Breast epithelium (tissue), 4 donors: ENCODE results near the gene CDH4. TPM values are rescaled to one million over a fixed set of nuclear protein-coding genes. Genes with fewer than 3 reads are reported as not detected.

Experiments
- DNase-seq, 2 donors: peaks; one replicate each; pipeline ENCODE4 v3.0.0-alpha.2; 2019; ENCODE audit warnings: low spot score in 2 of 2
- H3K27ac ChIP-seq, 2 donors: fragments of 200-600 bp; sonication (generic) in 1 of 2; one replicate each; pipeline ENCODE4 v1.5.1; 2016 to 2019; ENCODE audit warnings: mild to moderate bottlenecking in 1 of 2
- H3K27me3 ChIP-seq, 2 donors: fragments of 200-600 bp; sonication (generic) in 1 of 2; one replicate each; pipeline versions ENCODE4 v1.5.1 to v1.6.0; 2017 to 2019; ENCODE audit warnings: control low read depth in 1 of 2, mild to moderate bottlenecking in 1 of 2
- H3K36me3 ChIP-seq: fragments of 200-600 bp; one replicate; pipeline ENCODE4 v1.5.1; 2019
- H3K4me1 ChIP-seq, 2 donors: fragments of 200-600 bp; sonication (generic); one replicate each; pipeline ENCODE4 v1.5.1; 2016 to 2019; ENCODE audit warnings: control low read depth in 1 of 2
- H3K4me3 ChIP-seq, 3 donors: fragments of 200-600 bp; sonication (generic); 1 replicate in 2 of 3; 2 replicates in 1 of 3; pipeline ENCODE4 v1.5.1; 2016 to 2019; ENCODE audit warnings: mild to moderate bottlenecking in 3 of 3, moderate library complexity in 2 of 3
- H3K9me3 ChIP-seq, 2 donors: fragments of 200-600 bp; sonication (generic) in 1 of 2; one replicate each; pipeline ENCODE4 v1.5.1; 2016 to 2019; ENCODE audit warnings: control low read depth in 1 of 2
- CTCF ChIP-seq, 3 donors: fragments of 450-650 bp; IDR thresholded peaks; one replicate each; pipeline ENCODE4 v1.5.1; 2016 to 2017; ENCODE audit warnings: antibody characterized with exemption in 3 of 3, mild to moderate bottlenecking in 3 of 3, moderate library complexity in 3 of 3
- POLR2A ChIP-seq: fragments of 450-650 bp; IDR thresholded peaks from one replicate; pipeline ENCODE4 v1.6.1; 2016; ENCODE audit warnings: antibody characterized with exemption, mild to moderate bottlenecking, moderate library complexity
- POLR2AphosphoS5 ChIP-seq, 3 donors: sonication (generic); formaldehyde crosslinking; IDR thresholded peaks; one replicate each; pipeline ENCODE4 v1.6.1; 2017; ENCODE audit warnings: antibody characterized with exemption in 3 of 3
- intact Hi-C: fragments of 100-400 bp; cut with DNase I; formaldehyde crosslinking; loops from one replicate; pipeline ENCODE4 v1.15.1; 2023; ENCODE audit warnings: low total_unique reads
- total RNA-seq, 3 donors: library from RNA; depleted of rRNA; stranded (reverse); fragments of >200 nt; gene quantifications; one replicate each; pipeline ENCODE4 v1.1.0, GENCODE V29; 2016

CDH4 gene
- total RNA-seq, 3 donors from 2014 or later = under 0.01 TPM; not detected in 2

- H3K36me3 ChIP-seq = no peaks in the 10 kb centered on the region
- no peaks in the 10 kb centered on the region for H3K4me1 ChIP-seq
- no peak overlapping the region for H3K4me3 ChIP-seq
- peaks cover 0 to 39% of the 10 kb centered on the region in 2 donors for H3K27me3 ChIP-seq
- no peak for TF ChIP-seq POLR2A
- TF ChIP-seq POLR2AphosphoS5 (IDR thresholded peaks at IDR 0.05) = no peak
- no peak for TF ChIP-seq CTCF (IDR thresholded peaks at IDR 0.05)
- intact Hi-C loops = no loop called here
- no peak for DNase-seq
- H3K9me3 ChIP-seq = no peaks in the 10 kb centered on the region
- H3K27ac ChIP-seq = no peak overlapping the region
Measured at GRCh38 chr20:61733216-61733615, 481.2 kb downstream of the CDH4 start.

- no peak for DNase-seq
- Histone ChIP-seq H3K27ac (no peak overlapping the region), H3K27me3 (peaks cover 0 to 39% of the 10 kb centered on the region in 2 donors), H3K4me3 (no peak overlapping the region), H3K9me3 (no peaks in the 10 kb centered on the region), H3K36me3 (no peaks in the 10 kb centered on the region), H3K4me1 (no peaks in the 10 kb centered on the region)
- intact Hi-C loops = no loop called here
- TF ChIP-seq POLR2A (no peak), CTCF (IDR thresholded peaks at IDR 0.05) (no peak), POLR2AphosphoS5 (IDR thresholded peaks at IDR 0.05) (no peak)
Measured at GRCh38 chr20:61733891-61734732, 482.1 kb downstream of the CDH4 start.

GRCh38 chr20:61734733-61735502 is 482.9 kb downstream of the CDH4 start:
- no peak for DNase-seq
- Histone ChIP-seq H3K4me3 (no peak overlapping the region), H3K27me3 (peaks cover 0 to 39% of the 10 kb centered on the region in 2 donors)

GRCh38 chr20:61735503-61735785 is 483.4 kb downstream of the CDH4 start:
- no peaks in the 10 kb centered on the region for H3K9me3 ChIP-seq
- intact Hi-C loops = no loop called here
- no peaks in the 10 kb centered on the region for H3K36me3 ChIP-seq
- no peaks in the 10 kb centered on the region for H3K4me1 ChIP-seq
- no peak overlapping the region for H3K4me3 ChIP-seq
- no peak for TF ChIP-seq POLR2A
- TF ChIP-seq POLR2AphosphoS5 (IDR thresholded peaks at IDR 0.05) = no peak
- TF ChIP-seq CTCF (IDR thresholded peaks at IDR 0.05) = no peak
- H3K27ac ChIP-seq = no peak overlapping the region
- peaks cover 0 to 39% of the 10 kb centered on the region in 2 donors for H3K27me3 ChIP-seq
- no peak for DNase-seq

More at GRCh38 chr20:61734733-61735502, 482.9 kb downstream of the CDH4 start:
- TF ChIP-seq POLR2AphosphoS5 (IDR thresholded peaks at IDR 0.05) (no peak), CTCF (IDR thresholded peaks at IDR 0.05) (no peak), POLR2A (no peak)
- Histone ChIP-seq H3K36me3 (no peaks in the 10 kb centered on the region), H3K9me3 (no peaks in the 10 kb centered on the region), H3K4me1 (no peaks in the 10 kb centered on the region), H3K27ac (no peak overlapping the region)
- intact Hi-C loops = no loop called here
